HG03457 (cell line): ENCODE results near the gene SEMA5B.

Experiments
- ATAC-seq: cut with Tn5 transposase; IDR thresholded peaks from one replicate; pipeline ENCODE4 v1.9.1; 2021; ENCODE audit warnings: moderate number of reproducible peaks; ENCODE audit not compliant: unreplicated experiment

The SEMA5B gene

GRCh38 chr3:122930063-122930997 is 97.2 kb downstream of the SEMA5B start:
- ATAC-seq, result no peak

GRCh38 chr3:122929188-122930062 is 98.1 kb downstream of the SEMA5B start:
- no peak for ATAC-seq

DNA sequence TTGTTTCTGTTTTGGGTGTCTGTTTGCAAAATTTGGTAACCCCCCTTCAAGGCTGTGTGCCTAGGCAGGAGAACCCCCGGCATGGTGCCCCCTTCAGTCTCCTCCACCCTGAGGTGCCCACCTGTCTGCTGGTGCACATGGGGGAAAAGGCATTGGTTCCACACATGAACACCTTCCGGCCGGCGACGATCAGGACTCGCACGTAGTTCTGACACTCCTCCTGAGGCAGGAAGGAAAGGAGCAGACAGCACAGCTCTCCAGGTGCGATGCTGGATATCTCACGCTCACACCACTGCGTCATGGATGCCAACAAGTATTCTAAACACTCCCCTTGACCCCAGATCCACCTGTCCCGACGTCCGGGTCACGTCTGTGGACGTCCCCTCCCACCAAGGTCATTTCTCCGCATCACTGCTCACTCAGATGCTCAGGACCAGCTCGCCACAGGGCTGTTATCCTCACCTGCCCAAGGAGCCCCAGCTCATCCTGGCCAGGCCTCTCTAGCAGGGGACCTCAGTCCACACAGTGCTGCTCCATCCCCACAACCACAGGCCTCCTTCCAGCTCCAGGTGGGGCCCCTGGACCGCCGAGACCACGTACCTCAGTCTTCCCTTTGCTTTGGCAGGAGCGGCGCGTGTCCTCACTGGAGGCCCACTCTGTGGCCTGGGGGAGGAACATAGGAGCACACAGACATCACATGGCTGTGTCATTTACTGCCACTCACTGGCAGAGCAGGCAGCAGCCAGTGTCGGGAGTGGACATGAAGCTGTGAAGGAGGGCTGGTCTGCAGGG is 99.0 kb downstream of the SEMA5B start:
- no peak for ATAC-seq

DNA sequence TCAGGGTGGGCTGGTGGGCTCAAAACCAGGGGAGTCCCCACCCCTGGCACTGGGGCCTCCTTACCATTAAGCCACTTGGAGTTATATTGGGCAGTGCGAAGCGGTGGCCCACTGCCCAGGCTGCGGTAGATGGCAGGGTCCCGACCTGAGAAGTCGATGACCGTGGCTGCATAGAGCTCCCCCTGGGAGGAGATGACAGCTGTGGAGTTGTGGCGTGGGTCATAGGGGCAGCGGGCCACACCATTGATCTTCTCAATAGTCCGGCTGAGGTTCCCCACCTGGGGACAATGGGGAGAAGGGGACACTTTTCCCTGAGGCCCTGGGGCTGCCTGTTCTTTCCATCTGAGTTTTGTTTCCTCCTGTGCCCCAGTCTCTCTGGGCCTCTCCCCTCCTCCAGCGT is 99.8 kb downstream of the SEMA5B start:
- ATAC-seq, result no peak

GRCh38 chr3:122926811-122927210 is 100.8 kb downstream of the SEMA5B start:
- no peak for ATAC-seq

DNA sequence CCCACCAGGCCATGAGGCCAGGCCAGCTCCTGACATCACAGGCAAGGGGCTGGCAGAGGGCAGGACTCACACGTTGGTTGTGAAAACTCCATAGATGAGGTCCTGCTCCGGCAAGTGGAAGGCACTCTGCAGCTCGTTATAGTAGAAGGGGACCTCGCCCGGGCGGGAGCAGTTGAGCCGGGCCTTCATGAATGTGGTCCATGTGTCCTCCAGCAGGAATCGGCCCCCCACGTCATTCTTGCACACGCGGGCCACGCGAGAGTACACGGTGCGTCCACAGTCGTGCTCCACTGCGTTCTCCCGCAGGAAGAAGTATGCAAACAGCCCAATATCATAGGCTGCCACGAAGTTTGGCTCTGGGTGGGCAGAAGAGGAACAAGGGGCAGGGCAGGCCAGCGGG is 101.2 kb downstream of the SEMA5B start:
- no peak for ATAC-seq

GRCh38 chr3:122925756-122926155 is 101.8 kb downstream of the SEMA5B start:
- ATAC-seq, result no peak

- no peak for ATAC-seq
Observed at GRCh38 chr3:122924056-122924455, 103.5 kb downstream of the SEMA5B start.

- no peak for ATAC-seq
Observed at GRCh38 chr3:122923611-122924010, 104.0 kb downstream of the SEMA5B start.

GRCh38 chr3:122921791-122922651 is 105.5 kb downstream of the SEMA5B start:
- ATAC-seq, result no peak

DNA sequence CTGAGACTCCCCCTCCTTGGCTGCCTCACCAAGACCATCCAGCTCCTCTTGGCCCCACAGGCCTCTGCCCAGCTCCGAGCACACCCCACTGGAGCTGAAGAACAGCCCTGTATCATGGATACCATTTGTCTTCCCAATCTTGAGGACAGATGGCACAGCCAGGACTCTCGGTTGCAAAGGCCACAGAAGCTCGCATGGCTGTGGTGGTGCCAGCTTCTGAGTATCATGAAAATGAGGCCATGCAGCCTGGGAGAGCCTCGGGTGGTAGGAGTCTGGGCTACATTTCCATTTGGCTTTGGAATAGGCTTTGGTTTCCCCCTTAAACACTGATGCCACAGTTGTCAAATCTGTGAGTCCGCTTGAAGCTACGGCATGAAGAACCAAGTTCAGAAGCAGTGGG is 106.6 kb downstream of the SEMA5B start:
- ATAC-seq, result no peak

DNA sequence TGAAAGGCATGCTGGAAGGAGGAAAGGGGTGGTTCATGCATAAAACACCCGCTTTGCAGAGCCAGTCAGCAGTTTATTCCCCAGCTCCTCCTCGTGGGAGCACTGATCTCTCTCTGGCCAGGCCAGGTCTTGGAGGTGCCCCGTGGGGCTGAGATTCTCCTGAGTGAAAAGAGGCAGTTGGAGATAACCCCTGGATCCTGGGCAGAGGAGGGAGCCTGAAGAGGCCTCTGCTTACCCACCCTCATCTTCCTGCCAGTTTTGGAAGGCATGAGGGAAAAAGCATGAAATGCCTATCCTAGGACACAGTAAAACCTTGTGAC is 108.3 kb downstream of the SEMA5B start:
- ATAC-seq, result no peak

DNA sequence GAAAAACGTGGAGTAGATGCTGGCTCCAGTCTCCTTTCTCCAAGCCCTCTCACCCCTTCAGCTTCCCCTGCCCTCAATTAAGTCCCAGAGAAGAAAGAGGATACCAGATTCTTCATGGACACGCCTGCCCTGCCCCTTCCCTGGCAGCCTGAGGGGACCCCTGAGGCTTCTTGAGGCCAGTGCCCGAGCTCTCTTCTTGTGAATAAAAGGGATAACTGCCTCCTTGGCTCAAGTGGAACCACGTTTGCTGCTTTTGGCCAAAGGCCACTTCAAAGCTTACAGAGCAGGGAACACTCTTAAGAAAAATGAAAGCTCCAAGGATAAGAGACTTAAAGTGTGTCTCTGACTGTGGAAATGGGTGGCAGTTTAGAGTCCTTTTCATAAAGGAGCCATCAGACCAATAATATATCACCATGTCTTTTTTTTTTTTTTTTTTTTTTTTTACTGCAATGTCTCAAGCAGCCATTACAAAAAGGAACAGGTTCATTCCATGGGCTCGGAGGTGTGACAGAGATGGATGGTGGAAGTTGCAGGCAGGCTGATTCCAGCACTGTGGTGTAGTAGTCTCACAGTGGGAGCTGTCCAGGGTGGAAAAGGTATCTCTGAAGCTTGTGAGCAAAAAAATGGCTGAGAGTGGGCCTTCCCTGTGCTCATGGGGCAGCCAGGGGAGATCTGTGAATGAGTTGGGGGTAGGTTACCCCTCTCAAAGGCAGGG is 108.8 kb downstream of the SEMA5B start:
- no peak for ATAC-seq

DNA sequence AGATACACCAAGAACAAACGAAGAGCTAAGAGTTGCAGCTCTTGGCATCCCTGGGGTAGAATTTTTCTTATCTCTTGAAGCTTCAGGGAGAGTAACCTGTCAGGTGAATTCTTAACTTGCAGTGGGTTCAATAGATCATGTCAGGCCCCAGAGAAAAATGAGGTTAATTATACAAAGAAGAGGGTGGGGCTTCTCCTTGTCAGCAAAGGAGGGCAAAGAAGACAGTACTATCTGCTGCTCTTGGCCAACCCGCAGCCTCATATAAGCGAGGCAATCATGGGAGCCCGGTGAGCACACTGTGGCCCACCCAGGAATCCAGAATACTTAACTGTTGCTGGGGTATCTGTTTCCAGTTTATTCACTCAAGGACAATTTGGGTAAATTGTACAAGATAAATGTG is 110.2 kb downstream of the SEMA5B start:
- ATAC-seq, result no peak

DNA sequence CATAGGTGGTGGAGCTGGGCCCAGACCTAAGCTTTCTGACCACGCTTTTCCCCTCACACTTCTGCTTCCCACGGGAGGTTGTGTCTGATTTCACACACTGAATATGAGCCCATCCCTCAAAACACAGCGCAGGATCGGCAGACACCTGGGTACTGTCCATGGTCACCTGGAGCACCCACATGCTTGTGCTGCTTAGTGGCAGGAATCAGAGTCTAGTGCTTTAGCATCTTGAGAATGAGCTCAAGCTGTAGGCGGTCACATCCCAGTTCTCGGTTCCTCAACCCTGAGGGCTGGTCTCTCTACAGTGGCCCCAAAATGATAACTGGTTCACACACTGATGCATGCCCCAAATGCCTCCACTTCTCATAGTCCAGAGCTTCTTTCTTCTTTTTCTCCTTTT is 111.0 kb downstream of the SEMA5B start:
- no peak for ATAC-seq

- no peak for ATAC-seq
Observed at GRCh38 chr3:122916084-122916483, 111.5 kb downstream of the SEMA5B start.

DNA sequence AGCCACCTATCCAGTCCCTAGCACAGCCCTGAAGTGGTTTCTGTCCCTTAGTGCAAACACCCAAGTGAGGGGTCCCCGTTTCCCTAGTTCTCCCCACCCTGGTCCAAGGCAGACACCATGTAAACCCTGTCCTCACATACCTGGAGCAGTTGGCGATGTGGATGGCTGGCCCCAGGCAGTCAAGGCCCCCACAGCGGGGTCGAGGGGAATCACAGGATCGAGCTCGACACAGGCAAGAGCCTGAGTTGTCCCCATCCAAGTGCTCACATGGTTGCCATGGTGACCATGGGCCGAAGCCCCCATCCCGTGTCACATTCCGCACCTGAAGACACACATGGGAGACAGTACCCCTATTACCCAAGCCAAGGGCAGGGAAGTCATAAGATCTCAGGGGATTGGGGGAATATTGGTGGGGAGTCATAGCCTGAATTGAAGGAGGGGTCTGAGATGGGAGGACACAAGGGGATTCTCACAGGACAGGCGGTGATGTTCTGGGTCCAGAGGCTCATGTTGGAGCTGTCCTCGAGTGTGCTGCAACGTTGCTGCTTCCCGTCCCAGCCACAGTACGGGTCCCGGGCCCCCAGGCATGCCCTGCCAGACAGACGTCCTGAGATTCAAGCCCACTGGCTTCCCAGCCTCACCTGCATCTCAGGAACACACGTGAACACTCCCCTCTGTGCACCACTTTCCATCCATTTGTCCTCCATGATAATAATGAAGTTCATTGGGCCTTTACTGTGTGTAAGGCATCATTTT is 112.1 kb downstream of the SEMA5B start:
- no peak for ATAC-seq

- ATAC-seq, result no peak
Observed at GRCh38 chr3:122913539-122914100, 113.9 kb downstream of the SEMA5B start.
